HG02759 (cell line): ENCODE measurements around the gene CTNNBIP1.
"Not testable (repeated sequence)": the region's sequence is repeated elsewhere in the genome, so short reads cannot be mapped to it uniquely, and the experiment has no call there.

ENCODE experiments used
- ATAC-seq: cut with Tn5 transposase; IDR thresholded peaks from one replicate; pipeline ENCODE4 v1.9.1; 2021; ENCODE audit warnings: mild to moderate bottlenecking, moderate library complexity; ENCODE audit not compliant: unreplicated experiment

Gene CTNNBIP1, protein sequence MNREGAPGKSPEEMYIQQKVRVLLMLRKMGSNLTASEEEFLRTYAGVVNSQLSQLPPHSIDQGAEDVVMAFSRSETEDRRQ

DNA sequence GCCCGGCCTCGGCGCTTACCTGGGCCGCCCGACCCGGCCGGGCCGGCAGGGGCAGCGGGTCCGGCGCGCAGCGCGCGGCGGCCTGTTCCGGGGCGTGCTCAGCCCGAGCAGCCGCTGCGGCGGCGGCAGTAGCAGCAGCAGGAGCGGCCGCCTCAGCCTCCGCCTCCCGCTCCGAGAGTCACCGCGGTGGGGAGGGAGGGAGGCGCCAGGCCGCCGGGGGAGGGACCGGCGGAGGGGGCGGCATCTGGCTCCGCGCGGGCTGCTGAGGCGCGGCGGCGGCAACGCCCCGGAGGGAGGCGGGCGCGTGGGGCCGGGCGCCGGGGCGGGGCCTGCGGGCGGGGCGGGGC is at the start of gene CTNNBIP1:
TSS of gene CTNNBIP1 (minus strand) at position 194 of the 347 bp plus-strand sequence. CDS start 38,205 bp downstream, outside the sequence.
- peak; percentile 82 for ATAC-seq

DNA sequence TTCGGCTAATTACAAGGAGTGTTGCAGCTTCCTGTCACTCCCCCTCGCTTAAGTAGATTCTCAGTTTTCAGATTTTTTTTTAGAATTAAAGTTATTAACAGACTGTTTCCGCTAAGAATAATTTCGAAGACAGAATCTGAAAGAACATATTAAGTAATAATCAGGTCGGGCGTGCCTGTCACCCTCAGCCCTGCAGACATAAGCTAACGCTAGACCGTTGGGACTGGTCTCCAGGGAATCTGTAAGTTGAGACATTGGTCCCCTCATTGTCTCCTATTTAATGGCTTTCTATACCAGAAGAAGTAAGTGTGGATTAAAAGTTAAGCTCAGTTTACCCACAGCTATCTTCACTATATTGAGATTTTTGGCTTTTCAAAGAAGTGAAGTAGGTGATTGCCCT is 47.7 kb upstream of the CTNNBIP1 start:
- no peak for ATAC-seq

DNA sequence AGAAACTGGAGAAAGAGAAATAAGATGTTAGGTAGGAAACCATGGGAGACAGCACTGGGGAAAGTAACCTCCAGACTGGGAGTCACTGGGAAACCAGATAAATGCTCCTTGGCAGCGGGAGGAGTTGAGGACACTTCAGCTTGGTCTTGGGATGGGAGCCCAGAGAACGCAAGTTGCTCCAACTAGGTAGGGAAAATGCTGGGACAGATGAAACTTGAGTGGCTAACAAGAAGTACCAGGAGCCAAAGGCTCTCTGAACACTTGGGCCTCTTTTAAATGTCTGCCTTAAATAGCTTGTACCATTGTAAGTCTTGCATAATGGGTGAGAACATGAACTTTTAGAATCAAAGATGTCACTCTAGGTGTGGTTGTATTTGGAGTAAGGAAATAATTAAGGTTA is 36.2 kb upstream of the CTNNBIP1 start:
- no peak for ATAC-seq

DNA sequence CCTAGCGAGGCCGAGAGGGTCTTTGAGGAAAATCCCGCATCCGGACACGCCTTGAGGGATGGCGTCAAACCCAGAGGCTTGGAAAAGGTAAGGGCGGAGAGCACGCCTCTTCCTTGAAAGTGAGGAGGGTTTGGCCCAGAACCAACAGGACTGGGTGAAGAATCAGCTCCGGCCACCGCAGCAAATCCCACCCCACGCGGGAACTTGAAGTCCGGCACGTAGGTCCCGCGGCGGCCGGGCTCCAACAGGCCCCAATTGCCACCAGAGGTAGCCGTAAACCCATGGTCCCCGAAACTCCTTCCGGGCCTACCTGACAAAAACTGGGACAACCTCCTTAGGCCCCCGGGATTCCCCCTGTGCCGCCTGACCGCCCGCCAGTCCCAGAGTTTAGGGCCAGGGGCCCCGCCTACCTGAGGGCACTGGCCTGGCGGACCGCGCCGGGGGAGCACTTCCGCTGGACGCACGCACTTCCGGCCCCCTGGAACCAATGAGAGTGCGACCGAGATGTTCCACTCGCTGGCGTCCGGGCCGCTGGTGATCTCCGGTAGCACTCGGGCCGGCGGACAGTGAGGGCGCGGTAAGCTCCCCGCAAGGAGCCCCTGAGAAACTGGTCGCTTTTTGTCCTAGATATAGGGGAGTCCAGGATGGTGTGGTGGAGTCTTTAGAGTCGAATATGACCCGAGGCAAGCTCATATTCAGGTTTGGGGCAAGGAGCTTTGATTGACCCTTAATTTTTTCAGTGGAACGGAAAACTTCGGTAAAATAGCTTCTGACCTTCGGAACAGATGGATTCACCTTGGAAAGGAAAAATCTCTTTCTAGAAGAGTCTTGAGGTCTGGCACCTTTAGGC is 33.1 kb upstream of the CTNNBIP1 start, which contains the start of the genes LZIC and NMNAT1:
TSS of gene LZIC (minus strand) at position 453 of the 850 bp plus-strand sequence. CDS start 6,772 bp downstream, outside the sequence.
TSS of gene NMNAT1 (plus strand) at position 537 of the 850 bp plus-strand sequence. CDS start 28,599 bp downstream, outside the sequence.
- ATAC-seq = peak; percentile 96

DNA sequence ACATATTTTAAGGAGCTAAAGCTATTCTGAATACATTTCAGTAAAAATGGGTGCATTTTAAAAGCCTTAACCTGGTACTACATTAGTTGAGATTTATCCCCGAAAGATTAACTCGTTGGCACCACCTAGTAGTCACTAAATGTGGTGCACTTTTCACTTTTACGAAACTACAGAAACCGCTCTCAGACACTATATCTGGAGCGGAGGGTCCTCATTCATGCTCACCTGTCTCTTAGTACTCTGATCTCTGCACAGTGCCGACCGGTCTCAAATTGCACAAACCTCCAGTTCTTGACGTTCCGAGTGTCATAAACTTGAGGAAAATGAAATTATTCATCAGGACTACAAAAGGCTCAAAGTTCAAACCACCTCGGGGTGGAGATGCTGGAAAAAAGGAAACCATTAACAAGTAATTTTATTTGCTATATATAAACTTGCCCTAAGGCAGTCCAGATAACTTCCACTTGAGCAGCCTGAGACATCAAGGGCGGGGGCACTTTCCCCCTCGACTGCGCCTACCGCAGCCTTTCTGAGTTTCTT is 32.4 kb upstream of the CTNNBIP1 start:
- peak; percentile 17 for ATAC-seq

DNA sequence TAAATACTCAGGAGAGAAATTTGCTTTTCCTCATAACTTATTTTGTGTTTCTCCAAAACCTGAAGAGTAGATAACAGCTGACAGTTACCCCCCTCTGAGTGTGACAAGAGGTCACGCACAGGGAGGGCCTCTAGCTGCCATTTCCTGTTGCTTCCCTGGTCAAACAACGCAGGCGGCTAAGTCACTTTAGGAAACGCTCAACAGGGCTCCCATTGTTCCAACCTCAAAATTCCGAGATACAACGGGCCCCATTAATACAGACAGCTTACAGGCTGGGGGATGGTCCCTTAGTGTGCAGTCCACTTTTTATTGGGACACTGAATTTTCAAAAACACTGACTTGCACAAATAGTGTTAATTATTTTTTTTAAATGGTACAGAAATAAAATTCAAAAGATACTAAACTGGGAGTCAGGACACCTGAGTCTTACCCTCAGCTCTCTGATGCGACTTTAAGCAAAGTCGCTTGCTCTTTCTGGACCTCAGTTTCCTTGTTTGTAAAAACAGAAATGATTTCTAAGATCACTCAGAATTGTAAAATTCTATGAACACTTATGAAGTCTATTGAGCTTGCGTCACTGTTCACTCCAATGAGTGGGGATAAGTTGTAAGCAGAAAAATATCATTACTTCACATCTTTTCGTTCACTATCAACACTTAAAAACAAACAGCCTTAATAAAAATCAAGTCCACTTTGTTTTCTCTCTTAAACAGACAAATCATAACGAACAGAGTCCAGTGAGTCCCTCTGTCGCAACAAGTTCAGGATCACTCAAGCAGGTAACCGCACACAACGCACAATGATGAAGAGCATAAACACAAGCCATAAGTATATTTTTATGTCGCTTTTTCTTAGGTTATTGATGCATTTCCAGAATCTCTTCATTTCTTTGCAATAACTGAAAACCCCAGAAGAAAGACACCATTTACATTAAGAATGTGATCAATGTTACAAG is 19.6 kb upstream of the CTNNBIP1 start:
- no peak for ATAC-seq

DNA sequence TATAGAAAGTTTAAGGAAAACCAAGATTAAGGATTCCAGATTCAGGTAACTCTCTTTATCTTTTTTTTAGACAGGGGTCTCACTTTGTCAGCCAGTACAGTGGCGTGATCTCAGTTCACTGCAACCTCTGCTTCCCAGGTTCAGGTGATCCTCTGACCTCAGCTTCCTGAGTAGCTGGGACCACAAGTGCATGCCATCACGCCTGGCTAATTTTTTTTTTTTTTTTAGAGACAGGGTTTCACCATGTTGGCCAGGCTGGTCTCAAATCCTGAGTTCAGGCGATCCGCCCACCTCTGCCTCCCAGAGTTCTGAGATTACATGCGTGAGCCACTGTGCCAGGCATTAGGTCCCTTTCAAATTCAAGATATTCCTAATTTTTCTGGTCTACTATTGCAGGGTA is 17.2 kb upstream of the CTNNBIP1 start:
- ATAC-seq = no peak

DNA sequence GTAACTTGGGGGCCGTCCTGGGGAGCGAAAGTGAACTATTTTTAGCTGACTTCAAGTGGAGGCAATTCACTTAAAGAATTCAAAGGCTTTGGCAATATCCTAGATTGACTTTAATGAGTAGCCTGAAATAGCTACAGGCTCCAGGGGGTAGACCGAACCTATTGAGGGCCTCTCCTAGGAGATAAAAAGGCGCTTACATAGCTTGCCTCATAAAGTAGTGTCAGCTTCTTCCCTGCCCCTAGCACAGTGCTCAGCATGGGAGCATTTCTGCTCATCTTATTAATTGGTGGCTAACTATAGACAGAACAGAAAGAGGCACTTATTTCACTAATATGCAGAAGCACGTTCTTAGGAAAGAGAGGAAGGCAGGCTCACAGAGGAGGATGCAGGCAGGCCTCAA is 12.3 kb upstream of the CTNNBIP1 start:
- no peak for ATAC-seq

DNA sequence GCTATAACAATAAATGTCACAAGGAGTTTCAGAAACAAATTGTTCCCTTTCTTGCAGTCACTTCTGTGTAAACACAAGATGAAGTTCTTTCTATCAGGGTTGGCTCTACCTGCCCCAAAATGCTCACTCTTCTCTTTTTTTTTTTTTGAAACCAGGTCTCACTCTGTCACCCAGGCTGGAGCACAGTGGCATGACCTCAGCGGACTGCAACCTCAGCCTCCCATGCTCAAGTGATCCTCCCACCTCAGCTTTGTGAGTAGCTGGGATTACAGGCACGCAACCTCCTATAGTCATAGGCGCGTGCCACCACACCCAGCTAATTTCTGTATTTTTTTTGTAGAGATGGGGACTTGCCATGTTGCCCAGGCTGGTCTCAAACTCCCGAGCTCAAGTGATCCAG is 10.5 kb upstream of the CTNNBIP1 start:
- no peak for ATAC-seq

DNA sequence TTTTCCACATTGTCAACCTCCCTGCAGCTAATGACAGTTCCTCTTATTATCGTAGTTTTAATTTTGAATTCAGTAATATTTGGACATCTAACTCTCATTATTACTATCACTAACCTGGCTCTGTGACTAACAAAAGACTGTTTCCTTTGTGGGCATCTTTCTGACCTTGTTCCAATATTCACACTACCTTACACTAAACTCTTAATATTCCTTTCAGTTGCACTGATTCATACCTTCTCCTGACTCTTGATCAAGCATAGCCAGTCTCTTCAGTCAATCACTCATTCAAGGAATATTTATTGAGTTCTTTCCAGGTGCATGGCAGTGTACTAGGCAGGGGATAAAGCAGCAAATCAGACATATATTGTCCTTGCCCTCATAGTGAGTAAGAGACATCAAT is 7.8 kb upstream of the CTNNBIP1 start:
- no peak for ATAC-seq

DNA sequence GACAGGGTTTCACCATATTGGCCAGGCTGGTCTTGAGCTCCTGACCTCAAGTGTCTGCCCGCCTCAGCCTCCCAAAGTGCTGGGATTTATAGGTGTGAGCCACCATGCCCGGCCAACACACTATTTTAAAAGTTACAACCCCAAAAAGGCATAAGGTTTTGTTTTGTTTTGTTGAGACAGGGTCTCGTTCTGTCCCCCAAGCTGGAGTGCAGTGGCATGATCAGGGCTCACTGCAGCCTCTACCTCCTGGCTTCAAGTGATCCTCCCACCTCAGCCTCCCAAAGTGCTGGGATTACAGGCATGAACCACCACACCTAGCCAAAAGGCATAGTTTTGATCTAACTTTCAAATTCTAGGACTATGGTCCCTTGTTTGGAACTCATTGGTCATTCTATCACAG is 7.4 kb upstream of the CTNNBIP1 start:
- not testable (repeated sequence) for ATAC-seq

DNA sequence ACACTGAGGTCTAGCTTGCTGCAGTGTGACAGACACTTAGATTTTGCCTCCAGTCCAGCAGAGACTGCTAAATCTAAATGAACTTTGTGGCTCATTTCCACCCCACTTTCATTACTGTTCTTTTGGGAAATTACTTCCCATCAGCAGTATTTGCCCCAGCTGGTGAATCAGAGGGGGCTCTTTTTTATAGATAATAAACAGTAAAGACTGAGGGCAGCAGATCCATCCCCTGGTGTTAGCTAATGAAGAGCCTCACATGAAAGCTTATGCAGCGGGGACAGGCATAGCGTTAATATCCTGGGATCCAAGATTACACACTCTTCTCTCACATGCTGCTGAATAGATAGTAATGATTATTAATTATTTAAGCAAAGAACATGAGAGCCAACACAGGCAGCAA is 6.4 kb upstream of the CTNNBIP1 start:
- no peak for ATAC-seq

DNA sequence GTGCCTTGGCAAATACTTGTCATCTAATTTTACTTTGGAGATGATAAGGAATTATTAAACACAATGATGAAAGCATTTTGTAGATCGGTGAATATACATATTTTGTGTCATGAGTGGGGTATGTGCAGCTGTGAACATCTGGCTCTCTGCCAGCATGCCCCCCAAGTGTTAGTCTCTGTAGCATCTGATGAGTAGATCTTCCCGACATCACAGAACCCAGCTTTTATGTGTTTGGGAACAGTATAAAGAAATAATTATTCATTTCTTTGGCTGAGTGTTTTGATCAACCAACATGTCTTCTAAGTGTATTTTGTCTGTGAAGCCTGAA is 4.5 kb upstream of the CTNNBIP1 start:
- ATAC-seq = no peak

DNA sequence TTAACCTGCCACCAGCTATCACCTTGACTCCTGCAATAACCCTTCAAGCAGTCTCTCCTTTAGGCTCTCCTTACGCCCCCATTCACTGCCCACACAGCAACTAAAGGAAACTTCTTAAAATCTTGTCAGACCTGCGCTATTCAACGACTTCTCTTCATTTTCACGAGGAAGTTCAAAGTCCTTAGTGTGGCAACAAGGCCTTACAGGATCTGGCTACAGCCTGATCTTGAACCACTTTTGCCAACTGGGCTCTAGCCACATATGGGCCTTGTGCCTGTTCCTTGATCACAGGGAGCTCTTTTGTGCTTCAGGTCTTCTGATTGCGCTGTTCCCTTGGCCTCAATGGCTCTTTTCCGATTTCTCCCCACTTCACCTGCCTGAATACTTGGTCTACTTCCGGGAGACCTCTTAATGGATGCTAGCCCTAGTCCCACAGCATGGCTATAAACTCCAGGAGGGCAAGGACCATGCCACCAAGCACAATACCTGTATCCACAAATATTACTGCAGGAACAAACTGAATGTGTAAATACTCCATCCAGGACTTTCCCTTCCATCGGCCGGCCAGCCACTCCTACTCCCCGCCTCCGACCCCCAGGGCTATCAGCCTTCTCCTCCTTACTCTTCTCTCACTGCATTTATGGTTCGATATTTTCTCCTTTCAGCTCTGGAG is 2.3 kb upstream of the CTNNBIP1 start:
- no peak for ATAC-seq

DNA sequence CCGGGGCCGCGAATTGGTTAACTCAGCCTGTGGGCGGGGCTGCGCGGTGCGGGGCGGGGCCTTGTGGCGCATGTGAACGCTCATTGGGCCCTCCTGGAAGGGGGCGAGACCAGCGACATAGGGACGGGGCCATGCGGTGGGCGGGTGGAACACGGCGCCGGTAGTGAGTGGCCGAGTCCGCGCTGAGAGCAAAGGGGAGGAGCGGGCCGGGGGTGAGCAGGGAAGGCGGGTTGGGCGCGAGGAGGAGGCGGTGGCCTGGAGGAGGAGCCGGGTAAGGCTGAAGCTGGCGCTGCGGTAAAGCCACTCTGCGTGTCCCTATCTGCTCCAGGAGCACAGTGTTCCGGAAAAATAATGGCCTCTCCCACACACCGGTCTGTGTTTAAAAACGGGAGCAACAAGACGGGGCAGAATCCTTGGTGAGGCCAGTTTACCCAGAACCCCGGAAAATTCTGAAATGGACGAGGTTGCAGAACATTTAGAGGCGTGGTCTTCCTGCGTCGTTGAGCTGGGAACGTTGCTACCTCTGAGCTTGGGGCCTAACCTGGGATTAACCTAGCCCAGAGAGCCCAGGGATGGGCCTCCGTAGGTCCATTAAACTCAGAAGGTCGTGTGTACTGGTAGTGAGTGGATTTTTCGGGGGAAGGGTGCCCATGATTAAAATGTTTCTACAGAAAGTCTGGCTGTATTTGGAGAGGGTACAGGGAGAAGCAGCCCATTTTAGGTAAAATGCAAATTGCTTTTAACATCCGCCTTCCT is 532 bp upstream of the CTNNBIP1 start:
- peak; percentile 90 for ATAC-seq

DNA sequence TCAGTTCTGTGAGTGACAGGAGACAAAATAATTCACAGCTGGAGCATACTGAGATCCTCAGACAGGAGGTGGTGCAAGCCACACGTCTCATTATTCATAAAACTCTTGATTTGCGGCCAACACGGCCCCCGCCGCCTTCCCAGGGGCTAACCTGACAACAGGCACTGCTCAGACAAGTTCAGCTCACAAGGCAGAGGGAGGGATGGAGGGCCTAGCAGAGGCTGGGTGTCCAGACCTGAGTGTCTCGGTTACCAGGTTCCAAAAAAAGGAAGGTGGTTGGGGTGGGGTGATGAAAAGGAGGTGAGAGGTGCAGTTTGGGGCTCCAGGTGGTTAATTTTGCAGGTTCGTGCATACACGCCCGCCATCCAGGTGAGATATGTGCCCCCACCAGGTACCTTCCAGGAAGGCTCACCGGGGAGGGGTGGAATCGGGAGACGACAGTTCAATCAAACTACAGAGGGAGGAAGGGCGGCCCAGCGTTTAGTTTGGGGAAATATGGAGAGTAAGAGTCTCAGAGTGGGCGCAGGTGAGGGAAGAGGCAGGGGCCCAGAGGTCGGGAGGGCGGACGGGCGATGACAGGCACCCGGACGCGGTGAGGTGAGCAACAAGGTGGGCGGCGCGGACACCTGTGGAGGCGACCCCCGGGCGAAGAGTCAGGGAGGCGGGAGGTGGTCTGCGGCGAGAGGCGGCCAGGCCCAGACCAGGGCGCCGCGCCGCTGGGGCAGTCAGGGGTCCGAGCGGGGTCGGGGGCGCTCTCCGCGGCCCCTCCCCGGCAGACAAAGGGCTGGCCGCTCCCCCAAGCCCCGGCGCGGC is 629 bp downstream of the CTNNBIP1 start:
- peak; percentile 9 for ATAC-seq

DNA sequence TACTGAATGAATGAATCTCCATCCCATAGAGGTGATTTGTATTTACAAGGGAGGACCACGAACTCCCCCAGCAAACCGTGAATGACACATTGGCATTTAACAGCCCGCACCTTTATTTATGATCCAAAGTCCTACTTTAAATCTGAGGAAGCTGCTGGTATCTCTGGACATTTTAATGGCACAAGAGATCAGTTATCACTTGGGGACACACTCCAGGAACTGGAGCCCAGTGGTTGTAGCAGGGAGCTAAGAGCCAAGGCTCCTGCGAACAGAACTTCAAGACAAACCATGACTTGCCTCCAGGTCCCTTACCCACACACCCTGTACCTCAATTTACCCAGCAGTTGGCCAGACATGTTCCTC is 1.2 kb downstream of the CTNNBIP1 start:
- ATAC-seq = no peak

DNA sequence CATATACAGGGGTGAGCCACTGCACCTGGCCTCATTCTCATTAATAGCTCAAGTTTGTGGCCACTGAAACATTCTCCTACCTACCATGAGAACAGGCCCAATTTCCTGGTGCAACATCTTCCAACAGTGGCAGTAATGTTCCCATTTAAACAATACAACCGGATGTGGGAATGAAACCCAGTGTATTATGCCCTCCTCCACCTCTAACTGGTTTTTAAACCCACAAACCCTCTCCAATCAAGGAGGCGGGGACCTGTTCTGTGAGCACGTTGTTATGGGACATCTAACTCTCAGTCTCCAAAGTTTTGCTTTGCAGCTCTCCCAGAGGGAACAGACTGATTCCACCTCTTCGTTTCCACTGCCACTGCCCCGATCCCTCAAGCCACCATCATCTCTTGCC is 2.6 kb downstream of the CTNNBIP1 start:
- no peak for ATAC-seq

DNA sequence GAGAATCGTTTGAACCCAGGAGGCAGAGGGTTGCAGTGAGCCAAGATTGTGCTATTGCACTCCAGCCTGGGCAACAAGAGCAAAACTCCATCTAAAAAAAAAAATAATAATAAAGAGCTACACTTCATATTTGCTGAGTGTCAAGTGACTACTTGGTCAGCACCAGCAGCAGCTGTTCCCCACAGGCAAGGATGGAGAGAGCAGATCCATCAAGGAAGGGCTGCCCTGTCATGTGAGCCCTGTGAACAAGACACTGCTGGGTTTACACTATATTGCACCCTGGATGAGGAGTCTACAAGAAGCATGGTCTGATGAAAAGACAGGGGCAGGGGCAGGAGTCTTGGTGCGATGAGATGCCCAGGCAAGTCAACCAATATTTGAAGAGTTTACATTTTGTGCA is 3.6 kb downstream of the CTNNBIP1 start:
- ATAC-seq = no peak
